Body of pancreas (tissue), 4 donors: ENCODE results near the gene LRP2BP. TPM values are rescaled to one million over a fixed set of nuclear protein-coding genes. Genes with fewer than 3 reads are reported as not detected.

Experiments used
- ATAC-seq: fragments of 150-250 bp; one replicate; pipeline ENCODE4 v1.9.1; 2016
- DNase-seq, 4 donors: peaks; one replicate each; pipeline ENCODE4 v3.0.0-alpha.2; 2019
- H3K27ac ChIP-seq, 4 donors: fragments of 200-600 bp; sonication (generic); 1 replicate in 3 of 4; 2 replicates in 1 of 4; pipeline versions ENCODE4 v1.5.1 to v1.6.1; 2016 to 2019; ENCODE audit warnings: mild to moderate bottlenecking in 1 of 4, mixed read lengths in 1 of 4, moderate library complexity in 1 of 4
- H3K27me3 ChIP-seq, 2 donors: fragments of 200-600 bp; sonication (generic); one replicate each; pipeline ENCODE4 v1.6.0; 2016; ENCODE audit warnings: mild to moderate bottlenecking in 1 of 2
- H3K36me3 ChIP-seq, 2 donors: fragments of 200-600 bp; sonication (generic); replicated peaks in 1 of 2; 2 replicates each; pipeline ENCODE4 v1.5.1; 2016; ENCODE audit warnings: low read depth in 2 of 2; ENCODE audit not compliant: insufficient read depth in 1 of 2
- H3K4me1 ChIP-seq: fragments of 200-600 bp; sonication (generic); one replicate; pipeline ENCODE4 v1.6.0; 2016
- H3K4me3 ChIP-seq, 2 donors: fragments of 200-600 bp; sonication (generic); 1 replicate in 1 of 2; 2 replicates in 1 of 2; pipeline ENCODE4 v1.5.1; 2016 to 2019
- H3K9me3 ChIP-seq, 3 donors: fragments of 200-600 bp; sonication (generic); 1 replicate in 2 of 3; 2 replicates in 1 of 3; pipeline ENCODE4 v1.5.1; 2016
- CTCF ChIP-seq, 7 experiments: fragments of 450-650 bp in 4 of 7; fragments of 200-600 bp in 3 of 7; sonication (generic) in 3 of 7; IDR thresholded peaks; one replicate each; pipeline ENCODE4 v1.5.1; 2016 to 2019; ENCODE audit warnings: antibody characterized with exemption in 7 of 7
- POLR2A ChIP-seq, 3 donors: fragments of 450-650 bp; IDR thresholded peaks; one replicate each; pipeline ENCODE4 v1.6.1; 2016; ENCODE audit warnings: antibody characterized with exemption in 3 of 3, mild to moderate bottlenecking in 2 of 3
- WGBS, 2 donors: methylation state at CpG; one replicate each; pipeline ENCODE4 v1.1.5; 2017; 5-methylcytosine and 5-hydroxymethylcytosine counted together
- intact Hi-C: fragments of 100-400 bp; cut with DNase I; formaldehyde crosslinking; loops from one replicate; pipeline ENCODE4 v1.15.1; 2023
- total RNA-seq, 2 donors: library from RNA; depleted of rRNA; stranded (reverse); fragments of >200 nt; gene quantifications; one replicate each; pipeline ENCODE4 v1.1.0, GENCODE V29; 2016

The LRP2BP gene
- total RNA-seq, 2 donors from 2014 or later = 2.0 to 2.1 TPM

GRCh38 chr4:185382754-185383153 is 13.0 kb downstream of the LRP2BP start:
- ATAC-seq = no peak
- Histone ChIP-seq H3K4me3 (no peak overlapping the region), H3K9me3 (no peaks in the 10 kb centered on the region), H3K4me1 (peaks cover 57% of the 10 kb centered on the region), H3K36me3 (no peaks in the 10 kb centered on the region), H3K27me3 (no peaks in the 10 kb centered on the region), H3K27ac (peak overlapping the region in 1 of 4 donors; percentile 80)
- intact Hi-C loops = no loop called here
- TF ChIP-seq CTCF (IDR thresholded peaks at IDR 0.05) (no peak), POLR2A (IDR thresholded peaks at IDR 0.05) (no peak)
- DNase-seq = no peak

- TF ChIP-seq CTCF (IDR thresholded peaks at IDR 0.05) (no peak), POLR2A (IDR thresholded peaks at IDR 0.05) (no peak)
- ATAC-seq (no peak), DNase-seq (no peak)
- Histone ChIP-seq H3K9me3 (no peaks in the 10 kb centered on the region), H3K27ac (no peak overlapping the region), H3K27me3 (no peaks in the 10 kb centered on the region), H3K36me3 (no peaks in the 10 kb centered on the region), H3K4me3 (no peak overlapping the region), H3K4me1 (peaks cover 57% of the 10 kb centered on the region)
- WGBS, 2 donors = 50 to 58% methylated on average over 4 of the region's 4 CpGs
- intact Hi-C loops = no loop called here
These were observed 14.2 kb downstream of the LRP2BP start for GRCh38 chr4:185381288-185382196.

- Histone ChIP-seq H3K27me3 (no peaks in the 10 kb centered on the region), H3K36me3 (no peaks in the 10 kb centered on the region), H3K27ac (peak overlapping the region in 3 of 4 donors; percentile 57 to 77 (median 69)), H3K9me3 (no peaks in the 10 kb centered on the region), H3K4me1 (peaks cover 57% of the 10 kb centered on the region), H3K4me3 (no peak overlapping the region)
- intact Hi-C loops = no loop called here
- TF ChIP-seq CTCF (IDR thresholded peaks at IDR 0.05) (no peak), POLR2A (IDR thresholded peaks at IDR 0.05) (no peak)
- DNase-seq (no peak), ATAC-seq (no peak)
- 84 to 89% methylated on average over 1 of the region's 1 CpG for WGBS, 2 donors
These were observed 15.4 kb downstream of the LRP2BP start for GRCh38 chr4:185380320-185380719.

- Histone ChIP-seq H3K27ac (peak overlapping the region; percentile 45 to 77 (median 63)), H3K9me3 (no peaks in the 10 kb centered on the region), H3K4me3 (no peak overlapping the region), H3K36me3 (no peaks in the 10 kb centered on the region), H3K27me3 (no peaks in the 10 kb centered on the region), H3K4me1 (peaks cover 57% of the 10 kb centered on the region)
- TF ChIP-seq CTCF (IDR thresholded peaks at IDR 0.05) (no peak), POLR2A (IDR thresholded peaks at IDR 0.05) (peak in 2 of 3 donors; percentile 24 to 51)
- DNase-seq (peak; percentile 72 to 84 (median 80)), ATAC-seq (peak; percentile 86)
- intact Hi-C loops = no loop called here
- 44 to 53% methylated on average over 13 of the region's 13 CpGs for WGBS, 2 donors
These were observed 16.1 kb downstream of the LRP2BP start for GRCh38 chr4:185379326-185380295.
